ENCODE measurements around the gene STIM1.

Gene STIM1

DNA sequence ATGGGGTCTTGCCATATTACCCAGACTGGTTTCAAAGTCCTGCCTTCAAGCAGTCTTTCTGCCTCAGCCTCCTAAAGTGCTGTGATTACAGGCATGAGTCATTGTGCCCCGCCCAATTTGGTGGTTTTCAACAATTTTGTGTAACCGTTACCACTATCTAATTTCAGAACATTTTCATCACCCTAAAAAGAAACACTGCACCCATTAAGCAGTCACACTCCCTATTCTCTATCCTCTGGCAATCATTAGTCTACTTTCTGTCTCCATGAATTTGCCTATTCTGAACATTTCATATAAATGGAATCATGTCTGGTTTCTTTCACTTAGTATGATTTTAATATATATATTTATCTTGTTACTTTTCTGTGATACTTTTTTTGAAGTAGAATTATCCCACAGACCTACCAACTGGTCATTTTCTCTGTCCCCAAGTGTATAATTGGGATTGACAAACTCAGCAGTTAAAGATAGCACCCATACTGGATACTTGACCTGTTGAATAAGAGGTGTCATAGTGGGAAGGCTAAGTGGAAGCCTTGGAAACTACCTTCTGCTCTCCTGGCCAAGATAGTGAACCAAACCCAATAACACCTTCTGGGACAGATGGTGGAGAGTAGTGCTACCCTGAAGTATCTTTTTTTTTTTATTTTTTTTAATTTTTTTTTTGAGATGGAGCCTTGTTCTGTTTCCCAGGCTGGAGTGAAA lies 64.8 kb downstream of the STIM1 start:
- DNase-seq: peak; percentile 81

DNA sequence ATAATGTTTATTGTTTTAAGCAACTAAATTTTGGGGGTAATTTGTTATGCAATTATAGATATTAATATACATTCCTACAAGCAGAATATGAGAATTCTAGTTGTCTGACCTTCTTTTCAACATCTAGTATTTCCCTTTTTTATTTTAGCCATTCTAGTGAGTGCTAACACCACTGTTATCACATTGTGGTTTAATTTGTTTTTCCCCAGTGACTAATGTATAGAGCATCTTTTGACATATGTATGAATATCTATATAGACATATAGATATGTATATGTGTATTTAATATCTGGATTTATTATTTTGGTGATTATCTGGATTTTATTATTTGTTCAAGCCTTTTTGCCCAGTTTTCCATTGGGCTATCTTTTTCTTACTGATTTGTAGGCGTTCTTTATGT lies 66.6 kb downstream of the STIM1 start:
- DNase-seq: no peak

DNA sequence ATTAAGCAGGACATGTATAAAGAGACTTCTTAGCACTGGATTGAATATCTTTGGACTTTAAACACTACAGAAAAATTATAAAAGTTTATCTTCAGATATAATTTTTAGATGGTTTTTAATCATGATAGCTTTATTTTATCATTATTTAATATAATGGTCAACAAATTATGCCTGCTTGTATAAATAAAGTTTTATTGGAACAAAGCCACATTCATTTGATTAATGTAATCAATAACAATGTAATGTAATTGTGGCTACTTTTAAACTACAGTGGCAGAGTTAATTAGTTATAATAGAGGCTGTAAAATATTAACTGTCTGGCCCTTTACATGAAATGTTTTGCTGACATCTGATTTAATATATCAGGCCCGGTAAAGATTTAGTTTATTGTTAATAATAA lies 70.0 kb downstream of the STIM1 start:
- DNase-seq: no peak

DNA sequence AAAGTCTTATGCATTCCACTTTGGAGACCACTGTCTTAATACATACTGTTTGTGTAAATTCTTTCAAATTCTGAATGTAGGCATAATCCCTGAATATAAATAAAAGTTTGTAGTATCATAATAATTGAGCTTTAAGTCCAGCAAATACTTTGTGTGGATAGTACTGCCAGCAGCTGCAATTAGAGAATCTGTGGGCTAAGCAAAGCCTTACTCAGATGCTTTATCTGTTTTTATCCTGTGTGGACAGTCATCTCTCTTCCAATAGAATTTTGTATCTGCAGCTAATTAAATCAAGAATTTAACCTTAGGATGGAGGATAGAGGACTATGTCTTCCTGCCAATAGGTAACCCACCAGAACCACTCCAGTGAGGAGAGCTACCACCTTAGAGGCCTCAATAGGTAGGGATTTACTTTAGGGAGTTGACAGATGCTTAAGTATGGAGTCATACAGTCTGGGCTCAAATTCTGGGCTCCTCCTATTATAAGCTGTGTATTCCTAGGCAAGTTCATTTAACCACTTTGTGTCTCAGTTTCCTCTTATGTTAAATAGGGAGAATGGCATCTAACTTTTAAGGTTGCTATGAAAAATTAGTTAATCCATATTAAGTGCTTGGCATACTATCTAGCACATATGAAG lies 71.1 kb downstream of the STIM1 start:
- DNase-seq: no peak

DNA sequence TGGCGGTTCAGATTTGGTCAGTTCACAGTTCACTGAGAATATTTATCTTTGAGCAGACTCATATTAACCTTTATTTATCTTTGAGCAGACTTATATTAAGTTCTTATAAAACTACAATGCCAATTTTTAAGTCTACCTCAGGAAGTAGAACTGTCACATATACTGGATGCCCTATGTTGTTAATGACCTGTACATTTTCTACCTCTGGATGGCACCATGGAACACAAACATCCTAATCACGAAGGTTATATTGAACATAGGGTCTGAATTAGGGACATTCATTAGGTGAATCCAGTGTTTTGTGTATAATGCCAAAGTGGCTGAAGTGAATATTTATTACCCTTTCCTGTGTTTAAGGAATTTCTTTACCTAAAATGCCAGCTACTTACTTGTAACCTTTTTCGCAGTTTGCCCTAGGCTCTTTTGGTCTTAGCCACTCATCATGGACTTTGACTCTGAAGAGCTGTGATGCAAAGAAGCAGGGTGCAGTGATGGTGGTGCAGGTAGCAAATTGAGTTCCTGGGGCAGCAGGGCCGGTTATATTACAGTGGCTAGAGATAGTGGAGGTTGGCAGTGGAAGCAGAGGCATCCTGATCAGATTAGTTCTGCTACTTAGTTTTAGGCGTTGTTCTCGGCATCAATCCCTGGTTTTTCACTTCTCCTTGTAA lies 71.8 kb downstream of the STIM1 start:
- no peak for DNase-seq

DNA sequence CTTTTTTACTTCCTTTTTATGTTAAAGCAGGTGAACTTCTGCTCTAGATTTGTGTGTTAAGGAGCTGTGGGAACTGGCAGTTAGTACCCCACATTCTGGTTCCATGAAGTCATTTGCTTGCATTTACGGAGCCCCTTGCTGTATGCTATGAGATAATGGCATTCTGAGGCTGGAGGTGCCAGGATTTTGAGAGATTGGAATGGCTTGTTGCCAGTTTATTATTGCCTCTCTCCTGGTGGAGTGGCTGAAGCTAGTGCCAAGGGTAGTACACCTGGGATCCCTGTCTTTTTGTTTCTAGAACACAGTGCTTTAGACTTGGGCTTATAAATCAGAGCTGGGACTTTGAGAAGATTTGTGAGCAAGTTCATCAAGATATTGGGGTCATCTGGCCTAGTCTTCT lies 73.8 kb downstream of the STIM1 start:
- DNase-seq: no peak

DNA sequence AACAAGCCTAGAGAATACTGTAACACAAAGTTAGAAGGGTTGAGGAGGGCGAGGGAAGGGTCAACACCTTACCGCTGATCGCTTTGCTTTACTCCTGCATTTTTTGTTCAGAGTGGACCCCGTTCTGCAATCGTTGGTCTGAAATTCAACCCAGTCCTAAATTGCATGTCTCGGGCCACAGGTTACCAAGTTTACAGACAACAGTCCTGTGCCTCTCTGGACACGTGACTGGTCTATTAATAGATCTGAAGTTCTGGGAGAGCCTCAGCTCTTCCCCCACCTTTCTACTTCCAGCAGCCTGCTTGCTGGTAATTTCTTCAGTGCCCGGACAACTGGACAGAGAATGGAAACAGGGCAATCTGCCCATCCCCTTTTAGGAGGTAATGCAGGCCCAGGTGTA lies 74.2 kb downstream of the STIM1 start:
- no peak for DNase-seq

DNA sequence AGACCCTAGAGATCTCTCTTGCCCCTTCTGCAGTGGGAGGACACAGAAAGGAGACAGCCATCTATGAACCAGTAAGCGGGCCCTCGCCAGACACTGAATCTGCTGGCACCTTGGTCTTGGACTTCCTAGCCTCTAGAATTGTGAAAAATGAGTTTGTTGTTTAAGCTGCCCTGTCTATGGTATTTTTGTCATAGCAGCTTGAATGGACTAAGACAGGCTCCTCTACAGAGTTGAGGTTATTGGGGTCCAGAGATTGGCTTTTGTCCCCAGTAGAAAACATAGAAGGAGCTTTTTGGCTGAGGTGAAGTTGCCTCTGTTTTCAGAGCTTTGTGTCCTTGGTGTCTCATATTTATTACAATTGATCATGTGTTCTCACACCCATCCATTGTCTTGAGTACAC lies 77.2 kb downstream of the STIM1 start:
- DNase-seq: no peak

DNA sequence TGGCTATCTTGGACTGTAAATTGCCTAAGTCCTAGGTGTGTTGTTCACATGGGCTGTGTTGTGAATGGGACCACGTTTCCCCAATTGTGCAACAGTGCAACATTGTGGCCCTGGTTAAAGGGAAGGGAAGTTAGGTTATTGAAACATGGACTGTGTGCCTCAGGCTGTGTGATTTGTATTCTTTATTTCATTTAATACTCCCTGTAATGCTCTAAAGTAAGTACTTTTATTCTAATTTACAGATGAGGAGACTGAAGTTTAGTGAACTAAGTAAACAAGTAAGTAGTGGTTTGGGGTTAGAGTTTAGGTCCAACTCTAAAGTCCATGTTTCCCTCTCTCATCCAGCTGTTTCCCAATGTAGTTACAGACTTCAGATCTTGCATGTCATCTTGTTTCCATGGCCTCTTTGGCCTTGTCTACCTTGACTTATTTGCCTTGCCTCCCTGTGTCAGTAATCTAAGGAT lies 77.7 kb downstream of the STIM1 start:
- no peak for DNase-seq

DNA sequence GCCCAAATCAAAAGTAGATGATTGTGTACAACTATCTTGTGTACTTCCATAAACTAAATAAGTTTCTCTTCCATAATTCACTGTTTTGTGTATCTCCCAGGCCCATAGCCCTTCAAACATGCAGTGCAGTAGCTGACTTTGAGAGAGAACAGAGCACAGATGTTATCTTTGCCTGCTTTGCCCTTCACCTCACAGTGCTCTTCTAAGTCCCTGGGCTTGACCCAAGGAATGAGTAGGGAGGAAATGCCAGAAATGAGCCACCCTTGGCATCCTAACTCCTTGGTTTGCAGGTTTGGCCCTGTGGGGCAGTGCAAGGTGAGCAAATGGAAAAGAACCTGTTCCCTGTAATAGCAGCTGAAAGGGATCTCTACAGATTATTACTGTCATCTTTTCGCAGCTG lies 79.2 kb downstream of the STIM1 start:
- no peak for DNase-seq

DNA sequence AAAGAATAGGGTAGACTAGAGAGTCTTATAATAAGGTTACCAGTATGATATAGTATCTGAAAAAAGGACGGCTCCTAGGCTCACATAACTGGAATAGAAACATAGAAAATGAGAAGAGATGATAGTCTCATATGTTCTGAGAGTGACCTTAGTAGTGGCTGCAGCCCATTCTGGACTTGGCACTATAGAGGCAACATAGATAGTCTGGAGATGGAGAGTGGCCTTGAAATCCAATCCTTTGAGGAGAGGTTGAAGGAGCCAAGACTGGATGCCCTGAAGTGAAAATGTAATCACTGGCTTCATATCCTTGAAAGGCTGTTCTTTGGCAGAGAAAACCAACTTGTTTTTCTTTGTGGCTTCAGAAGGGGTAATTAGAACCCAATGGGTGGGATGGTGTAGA lies 81.1 kb downstream of the STIM1 start:
- DNase-seq: no peak

DNA sequence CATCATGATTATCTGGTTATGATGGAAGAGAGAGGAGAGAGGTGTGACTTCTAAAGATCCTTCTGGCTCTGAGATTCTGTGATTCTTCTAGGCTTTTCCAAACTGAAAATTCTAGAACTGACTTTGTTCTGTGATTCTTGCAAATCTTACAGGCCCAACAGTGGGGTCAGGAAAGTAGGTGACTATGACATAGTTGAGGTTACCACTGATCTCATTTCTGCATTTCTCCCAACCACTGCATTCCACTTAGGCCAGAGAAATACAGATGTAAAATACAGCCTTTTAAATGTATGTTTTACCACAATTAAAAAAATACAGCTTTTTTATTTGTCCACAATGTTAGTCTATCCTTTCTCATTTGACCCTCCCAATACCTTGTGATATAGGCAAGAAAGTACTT lies 83.7 kb downstream of the STIM1 start:
- DNase-seq: peak; percentile 89

DNA sequence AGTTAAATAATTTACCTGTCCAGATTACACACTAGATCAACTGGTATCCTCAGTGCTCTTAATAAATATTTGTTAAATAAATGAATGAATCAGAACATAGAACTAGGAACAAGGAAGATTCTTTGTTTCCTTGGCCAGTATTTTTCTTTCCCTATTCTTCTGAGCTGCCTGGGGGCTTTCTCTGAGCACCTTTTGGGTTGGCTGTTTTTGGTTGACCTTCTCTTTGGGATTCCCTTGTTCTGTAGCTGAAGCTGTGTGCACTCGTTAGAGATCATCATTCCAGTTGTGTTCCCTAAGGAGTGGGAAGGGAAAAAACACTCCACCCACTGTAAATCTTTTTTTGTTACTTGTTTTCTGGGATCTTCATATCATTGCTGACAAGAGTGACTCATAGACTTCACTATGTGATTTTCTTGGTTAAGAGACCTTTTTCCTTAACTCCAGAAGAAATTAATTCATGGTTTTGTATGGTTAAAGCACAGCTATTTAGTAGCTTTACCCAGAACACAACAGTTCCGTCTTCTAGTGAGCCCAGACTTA lies 84.3 kb downstream of the STIM1 start:
- DNase-seq: peak; percentile 74

DNA sequence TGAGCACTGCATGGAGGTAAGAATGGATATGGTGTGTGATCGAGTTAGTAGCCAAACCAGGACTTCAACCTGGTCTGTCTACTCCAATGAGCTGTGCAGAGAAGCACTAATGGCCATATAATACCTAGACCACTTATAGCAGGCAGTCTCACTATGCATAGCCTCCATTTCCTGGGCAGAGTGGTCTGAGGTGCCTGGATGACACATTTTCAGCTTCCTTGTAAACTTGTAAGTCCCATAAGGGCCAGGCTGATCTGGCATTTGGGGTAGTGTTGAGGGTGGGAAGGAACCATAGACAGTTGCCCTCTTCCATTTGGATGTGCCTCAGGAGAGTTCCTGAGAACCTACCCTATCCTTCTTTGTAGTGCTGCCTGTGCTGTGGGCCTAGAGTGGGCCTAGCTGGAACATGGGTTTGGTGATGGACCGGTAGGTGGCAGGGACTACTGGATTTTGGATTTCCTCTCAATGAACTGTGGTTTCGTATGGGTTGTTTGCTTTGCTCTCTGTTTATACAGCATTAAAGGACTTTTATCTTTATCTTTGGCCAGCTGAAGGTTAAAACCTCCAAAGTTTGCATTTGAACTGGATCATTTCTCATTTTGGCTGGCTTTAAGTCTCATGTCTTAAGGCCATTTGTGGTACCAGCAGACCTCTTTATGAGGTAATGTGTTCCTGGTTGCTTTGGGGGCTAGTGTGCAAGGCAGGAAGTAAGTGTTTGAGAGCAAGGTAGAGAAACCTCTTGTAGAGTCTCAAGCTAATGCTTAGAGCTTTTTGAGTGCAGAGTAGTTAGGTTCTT lies 86.9 kb downstream of the STIM1 start:
- no peak for DNase-seq

DNA sequence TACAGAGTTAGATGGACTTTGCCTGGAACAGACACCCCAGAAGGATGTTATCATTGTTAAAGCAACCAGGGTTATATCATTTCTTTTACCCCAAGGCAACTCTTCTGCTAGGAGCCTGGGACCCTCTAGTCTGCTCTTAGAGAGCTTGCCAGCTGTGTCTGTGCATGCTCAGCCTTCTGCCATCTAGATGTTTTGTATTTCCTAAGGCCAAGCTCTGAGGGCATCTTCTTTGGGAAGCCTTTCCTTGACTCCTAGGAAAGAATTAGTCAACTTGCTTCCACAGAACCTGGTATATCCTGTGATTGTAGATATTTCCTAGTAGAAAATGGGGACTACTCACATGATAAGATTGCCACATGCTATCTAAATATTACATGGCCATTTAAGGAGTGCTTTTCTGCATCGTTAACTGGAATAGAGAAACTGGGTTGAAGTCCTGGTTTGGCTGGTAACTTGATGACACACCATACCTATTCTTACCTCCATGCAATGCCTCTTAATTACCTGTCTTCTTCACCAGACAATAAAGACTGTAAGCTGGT lies 87.6 kb downstream of the STIM1 start:
- no peak for DNase-seq

DNA sequence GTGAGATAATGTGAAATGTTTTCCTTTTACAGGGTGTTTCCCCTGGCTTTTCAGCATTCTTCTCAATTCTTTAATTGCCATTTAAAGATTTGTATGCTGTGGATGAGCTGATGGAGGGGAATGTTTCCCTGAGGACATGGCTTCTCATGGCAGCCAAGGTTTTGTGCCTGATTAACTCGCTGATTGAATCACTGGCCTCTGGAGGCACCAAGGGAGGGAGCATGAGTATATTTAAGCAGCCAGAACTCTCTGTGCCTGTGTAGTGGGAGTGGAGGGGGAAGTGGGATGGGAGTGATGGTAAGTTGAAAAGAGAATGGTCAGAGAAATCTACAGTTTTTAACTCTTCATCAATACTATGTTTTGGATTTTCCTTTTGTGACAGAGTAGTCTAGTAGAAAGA lies 88.7 kb downstream of the STIM1 start:
- DNase-seq: peak; percentile 68

DNA sequence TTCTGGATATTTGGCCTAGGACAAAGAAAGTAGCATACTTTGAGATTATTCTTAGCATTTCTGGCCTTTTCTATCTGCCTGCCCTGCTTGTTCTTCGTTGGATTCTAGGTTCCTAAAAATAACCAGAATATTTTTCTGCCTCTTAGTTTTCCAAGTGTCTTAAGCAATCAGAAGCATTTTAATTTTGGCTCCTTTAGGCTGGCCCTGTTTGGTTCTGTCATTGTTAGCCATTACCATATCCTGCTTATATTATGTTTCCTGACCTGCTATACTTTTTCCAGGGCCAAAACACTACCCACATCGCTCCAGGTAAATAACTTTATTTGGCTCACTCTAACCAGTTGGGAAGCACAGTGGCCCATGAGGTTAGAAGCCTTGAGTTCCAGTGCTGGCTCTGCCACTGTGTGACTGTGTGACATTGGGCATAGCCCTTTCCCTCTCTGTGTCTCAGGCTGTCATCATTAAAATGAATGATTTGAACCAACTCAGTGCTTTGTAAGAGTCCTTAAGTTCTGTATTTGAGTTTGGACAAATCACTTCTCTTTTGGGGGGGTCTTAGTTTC lies 91.1 kb downstream of the STIM1 start:
- DNase-seq: no peak

DNA sequence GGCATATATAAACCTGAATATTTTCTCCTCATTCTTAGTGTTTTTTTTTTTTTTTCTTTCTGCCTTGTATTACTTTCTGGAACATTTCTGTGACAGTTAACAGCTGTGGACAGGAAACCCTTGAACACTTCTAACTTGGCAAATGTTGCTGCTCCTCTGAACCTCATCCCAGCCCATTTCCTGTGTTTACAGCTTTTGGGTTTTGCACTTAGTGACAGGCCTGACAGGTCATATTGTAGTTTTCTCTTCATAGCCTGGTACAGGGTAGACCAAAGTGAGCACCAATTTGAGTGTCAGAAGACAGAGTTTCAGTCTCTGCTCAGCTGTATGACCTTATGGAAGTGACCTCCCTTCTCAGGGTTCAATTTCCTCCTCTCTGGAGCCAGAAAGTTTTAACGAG lies 91.6 kb downstream of the STIM1 start:
- peak; percentile 37 for DNase-seq

DNA sequence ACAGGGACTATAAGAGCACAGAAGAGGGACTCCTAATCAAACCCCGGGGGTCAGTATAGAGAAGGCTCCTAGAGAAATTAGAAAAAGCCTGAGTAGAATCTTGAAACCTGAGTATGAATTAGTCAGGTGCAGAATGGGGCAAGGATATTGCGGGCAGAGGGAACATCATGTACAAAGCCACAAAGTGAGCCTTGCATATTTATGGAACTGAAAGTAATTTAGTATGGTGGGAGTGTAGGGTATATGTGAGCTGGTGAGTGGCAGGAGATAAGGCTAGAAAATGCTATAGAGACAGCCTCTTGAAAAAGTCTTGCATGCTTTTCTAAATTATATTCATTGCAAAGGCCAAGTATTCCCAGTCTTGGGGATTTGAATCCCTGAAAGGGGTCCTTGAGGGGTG lies 93.7 kb downstream of the STIM1 start:
- DNase-seq: no peak

DNA sequence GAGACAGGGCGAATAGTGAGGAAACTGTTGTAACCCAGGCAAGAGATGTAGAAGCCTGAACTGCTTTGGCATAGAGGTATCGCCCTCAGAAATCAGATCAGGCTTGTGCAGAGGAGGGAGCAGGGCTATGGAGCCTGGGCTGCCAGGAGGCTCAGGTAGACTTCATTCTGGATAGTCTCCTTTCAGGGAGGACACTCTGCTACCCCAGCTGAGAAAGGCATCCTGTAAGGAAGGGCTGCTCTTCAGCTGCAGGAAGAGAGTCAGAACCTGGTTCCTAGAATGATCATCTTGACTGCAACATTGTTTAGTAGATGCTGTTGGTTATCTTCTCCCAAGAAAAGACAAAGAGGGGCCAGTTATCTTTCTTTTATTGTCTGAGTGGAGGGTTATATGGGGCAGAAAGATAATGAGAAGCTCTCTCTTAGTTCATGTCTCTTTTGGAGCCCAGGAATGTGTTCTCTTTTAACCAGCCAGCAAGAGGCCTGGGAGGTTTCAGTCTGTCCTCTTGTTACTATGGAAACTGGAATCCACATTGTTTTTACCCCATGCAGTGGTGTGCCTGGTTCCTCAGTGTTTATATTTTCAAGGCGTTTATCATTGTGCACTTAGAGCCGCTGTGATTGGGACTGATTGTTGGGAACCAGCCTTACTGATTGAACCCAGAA lies 95.7 kb downstream of the STIM1 start:
- peak; percentile 87 for DNase-seq

DNA sequence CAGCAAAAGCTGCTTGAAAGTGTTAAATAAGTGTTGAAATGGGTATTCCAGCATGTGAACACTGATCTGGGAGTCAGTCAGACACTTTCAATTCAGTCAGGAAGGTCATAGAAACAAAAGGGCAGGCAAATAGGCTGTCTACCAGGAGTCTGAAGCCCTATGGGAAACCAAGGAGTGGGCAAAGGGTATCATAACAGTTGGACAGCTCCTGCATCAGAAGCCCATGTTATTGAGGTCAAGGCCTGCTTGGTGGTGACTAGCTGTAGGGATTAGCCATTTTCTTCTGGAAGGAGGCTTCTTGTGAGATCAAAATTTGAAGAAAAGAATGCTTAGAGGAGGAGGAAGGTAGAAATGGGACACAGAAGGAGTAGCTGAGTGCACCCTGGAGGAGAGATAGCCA lies 97.3 kb downstream of the STIM1 start:
- DNase-seq: no peak

DNA sequence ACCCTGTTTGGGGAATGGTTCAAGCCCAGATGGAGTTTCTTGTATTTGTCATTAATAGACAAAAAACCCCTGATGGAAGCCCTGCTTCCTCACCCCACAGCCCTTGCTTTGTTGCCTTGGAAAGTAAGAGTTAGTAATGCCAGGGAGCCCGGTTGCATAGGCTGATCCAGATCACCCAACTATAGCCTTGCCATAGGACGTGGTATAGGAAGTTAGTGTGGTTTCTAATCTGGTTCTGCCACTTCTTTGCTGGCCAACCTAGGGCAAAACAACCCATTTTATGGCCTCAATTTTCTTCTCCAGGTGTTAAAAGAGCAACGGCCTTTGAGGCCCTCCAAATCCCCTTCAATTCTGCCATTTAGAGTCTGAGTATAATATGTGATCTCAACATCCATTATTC lies 97.9 kb downstream of the STIM1 start:
- DNase-seq: no peak
